ENCODE data around the gene ZNF44.

DNA sequence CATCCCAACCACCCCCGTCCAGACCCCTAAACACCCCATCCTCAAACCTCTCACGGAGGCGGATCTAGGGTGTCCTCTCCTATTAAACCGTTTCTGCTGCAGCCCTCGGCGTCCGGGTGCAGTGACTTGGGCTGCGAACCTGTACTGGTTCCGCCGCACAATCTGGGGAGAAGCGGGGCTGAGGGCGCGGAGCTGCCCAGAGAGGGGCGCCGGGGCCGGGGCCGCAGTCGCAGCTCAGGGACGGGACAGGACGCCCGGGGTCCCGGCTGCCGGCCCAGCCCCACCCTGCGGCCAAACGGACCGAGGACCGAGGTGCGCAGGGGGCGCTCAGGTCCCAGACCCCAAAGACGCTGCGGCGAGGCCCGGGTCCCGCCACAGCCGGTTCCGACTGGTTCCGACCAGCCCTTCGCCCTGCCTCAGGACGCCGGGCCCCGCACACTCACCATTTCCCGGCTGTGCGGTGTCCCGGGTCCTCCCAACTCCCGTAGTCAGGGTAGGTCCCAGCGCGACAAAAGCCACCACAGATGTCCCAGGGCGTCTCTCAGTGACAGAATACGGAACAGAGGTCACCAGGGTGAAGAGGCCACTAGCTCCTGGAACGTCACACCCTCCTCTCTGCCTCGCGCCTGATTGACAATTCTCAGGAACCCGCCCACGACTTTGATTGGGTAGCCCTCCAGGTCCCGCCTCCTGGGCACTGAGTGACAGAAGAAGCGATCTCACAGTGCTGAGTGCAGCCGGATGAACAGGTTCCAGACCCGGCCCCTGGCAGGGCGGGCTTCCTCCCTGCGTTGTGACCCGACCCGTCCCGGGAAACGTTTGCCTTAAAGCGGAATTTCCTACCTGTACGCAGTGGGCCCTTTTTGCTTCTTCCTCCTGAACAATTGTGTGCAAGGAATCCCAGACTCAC is at the start of gene ZNF44:
- TF ChIP-seq, protein P1, sequence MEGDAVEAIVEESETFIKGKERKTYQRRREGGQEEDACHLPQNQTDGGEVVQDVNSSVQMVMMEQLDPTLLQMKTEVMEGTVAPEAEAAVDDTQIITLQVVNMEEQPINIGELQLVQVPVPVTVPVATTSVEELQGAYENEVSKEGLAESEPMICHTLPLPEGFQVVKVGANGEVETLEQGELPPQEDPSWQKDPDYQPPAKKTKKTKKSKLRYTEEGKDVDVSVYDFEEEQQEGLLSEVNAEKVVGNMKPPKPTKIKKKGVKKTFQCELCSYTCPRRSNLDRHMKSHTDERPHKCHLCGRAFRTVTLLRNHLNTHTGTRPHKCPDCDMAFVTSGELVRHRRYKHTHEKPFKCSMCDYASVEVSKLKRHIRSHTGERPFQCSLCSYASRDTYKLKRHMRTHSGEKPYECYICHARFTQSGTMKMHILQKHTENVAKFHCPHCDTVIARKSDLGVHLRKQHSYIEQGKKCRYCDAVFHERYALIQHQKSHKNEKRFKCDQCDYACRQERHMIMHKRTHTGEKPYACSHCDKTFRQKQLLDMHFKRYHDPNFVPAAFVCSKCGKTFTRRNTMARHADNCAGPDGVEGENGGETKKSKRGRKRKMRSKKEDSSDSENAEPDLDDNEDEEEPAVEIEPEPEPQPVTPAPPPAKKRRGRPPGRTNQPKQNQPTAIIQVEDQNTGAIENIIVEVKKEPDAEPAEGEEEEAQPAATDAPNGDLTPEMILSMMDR (conservative IDR thresholded peaks at IDR 0.05): no peak
- TF ChIP-seq EZH2 (IDR thresholded peaks at IDR 0.05; ENCODE audit: low read depth): no peak
